Trophoblast cell (in vitro differentiated cells and primary cell): ENCODE results near the gene CCDC187.

Source experiments
- DNase-seq, 2 donors: peaks; one replicate each; pipeline ENCODE4 v3.0.0-alpha.2; 2016
- H2AFZ ChIP-seq: 2 replicates; pipeline ENCODE4 v1.6.1; 2013; ENCODE audit warnings: low read length, moderate library complexity, mild to moderate bottlenecking; ENCODE audit not compliant: insufficient read depth, poor library complexity
- H2AK5ac ChIP-seq: 2 replicates; pipeline ENCODE4 v1.6.1; 2013; ENCODE audit warnings: mild to moderate bottlenecking, low read length
- H2BK120ac ChIP-seq: 2 replicates; pipeline ENCODE4 v1.6.1; 2013; ENCODE audit warnings: low read length, mild to moderate bottlenecking, moderate library complexity; ENCODE audit not compliant: insufficient read depth, poor library complexity
- H2BK12ac ChIP-seq: 2 replicates; pipeline ENCODE4 v1.6.1; 2013; ENCODE audit warnings: mild to moderate bottlenecking, low read length, moderate library complexity
- H2BK5ac ChIP-seq: 2 replicates; pipeline ENCODE4 v1.6.1; 2013; ENCODE audit warnings: low read length, low read depth, moderate library complexity, mild to moderate bottlenecking; ENCODE audit not compliant: poor library complexity
- H3K14ac ChIP-seq: 2 replicates; pipeline ENCODE4 v1.6.1; 2013; ENCODE audit warnings: mild to moderate bottlenecking, low read length
- H3K18ac ChIP-seq: 2 replicates; pipeline ENCODE4 v1.6.1; 2013; ENCODE audit warnings: mild to moderate bottlenecking, low read length
- H3K23ac ChIP-seq: 2 replicates; pipeline ENCODE4 v1.6.1; 2013; ENCODE audit warnings: low read length
- H3K27ac ChIP-seq: 2 replicates; pipeline ENCODE4 v1.5.1; 2013; ENCODE audit warnings: low read depth, mild to moderate bottlenecking, inconsistent platforms, low read length, moderate library complexity
- H3K27me3 ChIP-seq: 2 replicates; pipeline ENCODE4 v1.6.1; 2013; ENCODE audit warnings: inconsistent platforms, mild to moderate bottlenecking, low read length, moderate library complexity; ENCODE audit not compliant: insufficient read depth
- H3K36me3 ChIP-seq, 2 experiments: 1 replicate in 1 of 2; 2 replicates in 1 of 2; pipeline ENCODE4 v1.6.1; 2013; ENCODE audit warnings: low read length in 2 of 2, mild to moderate bottlenecking in 2 of 2, moderate library complexity in 1 of 2; ENCODE audit not compliant: insufficient read depth in 2 of 2, control insufficient read depth in 1 of 2
- H3K4ac ChIP-seq: 2 replicates; pipeline ENCODE4 v1.6.1; 2013; ENCODE audit warnings: low read depth, mild to moderate bottlenecking, low read length, moderate library complexity
- H3K4me1 ChIP-seq, 2 experiments: 1 replicate in 1 of 2; 2 replicates in 1 of 2; pipeline ENCODE4 v1.6.1; 2013; ENCODE audit warnings: low read length in 2 of 2, mild to moderate bottlenecking in 2 of 2, moderate library complexity in 1 of 2; ENCODE audit not compliant: insufficient read depth in 2 of 2, control insufficient read depth in 1 of 2
- H3K4me2 ChIP-seq: 2 replicates; pipeline ENCODE4 v1.6.1; 2013; ENCODE audit warnings: inconsistent platforms, mild to moderate bottlenecking, low read length, moderate library complexity
- H3K4me3 ChIP-seq: 2 replicates; pipeline ENCODE4 v1.5.1; 2013; ENCODE audit warnings: mild to moderate bottlenecking, low read depth, low read length, inconsistent platforms
- H3K79me1 ChIP-seq: one replicate; pipeline ENCODE4 v1.6.1; 2013; ENCODE audit warnings: low read length
- H3K79me2 ChIP-seq: 2 replicates; pipeline ENCODE4 v1.6.1; 2013; ENCODE audit warnings: low read length, mild to moderate bottlenecking; ENCODE audit not compliant: control insufficient read depth, insufficient read depth, poor library complexity
- H3K9ac ChIP-seq: 2 replicates; pipeline ENCODE4 v1.6.1; 2013; ENCODE audit warnings: mild to moderate bottlenecking, low read length
- H3K9me3 ChIP-seq: 2 replicates; pipeline ENCODE4 v1.6.1; 2013; ENCODE audit warnings: low read depth, mild to moderate bottlenecking, control low read depth, inconsistent platforms, low read length; ENCODE audit not compliant: insufficient read depth
- H4K12ac ChIP-seq: 2 replicates; pipeline ENCODE4 v1.6.1; 2013; ENCODE audit warnings: low read depth, mild to moderate bottlenecking, low read length, moderate library complexity
- H4K8ac ChIP-seq: 2 replicates; pipeline ENCODE4 v1.6.1; 2013; ENCODE audit warnings: low read depth, mild to moderate bottlenecking, low read length, moderate library complexity
- H4K91ac ChIP-seq: one replicate; pipeline ENCODE4 v1.6.1; 2013; ENCODE audit warnings: low read depth, mild to moderate bottlenecking, low read length, moderate library complexity
- whole genome bisulfite sequencing: extraction: QIAGEN DNeasy Blood & Tissue Kit; methylation state at CpG from one replicate; pipeline ENCODE4 v1.1.7; 2013; ENCODE audit warnings: missing lambda C conversion rate; ENCODE audit not compliant: insufficient read length, insufficient coverage; ENCODE audit errors: extremely low coverage; 5-methylcytosine and 5-hydroxymethylcytosine counted together

Gene CCDC187

GRCh38 chr9:136303066-136303824 lies 649 bp downstream of the CCDC187 start:
- H3K4me1 ChIP-seq, result no peaks in the 10 kb centered on the region
- no peak overlapping the region for H2BK120ac ChIP-seq
- no peak overlapping the region for H2AFZ ChIP-seq
- peak; percentile 39 to 53 for DNase-seq
- H3K23ac ChIP-seq, result no peak overlapping the region
- H4K91ac ChIP-seq, result no peak overlapping the region
- H3K79me1 ChIP-seq, result no peaks in the 10 kb centered on the region
- no peak overlapping the region for H2AK5ac ChIP-seq
- H3K4me2 ChIP-seq, result no peak overlapping the region
- H3K27ac ChIP-seq, result no peak overlapping the region
- no peak overlapping the region for H3K9ac ChIP-seq
- H4K8ac ChIP-seq, result no peak overlapping the region
- no peak overlapping the region for H3K4me3 ChIP-seq
- no peaks in the 10 kb centered on the region for H3K27me3 ChIP-seq
- peaks cover 6% of the 10 kb centered on the region for H3K9me3 ChIP-seq
- no CpG with 5 or more reads among the region's 34 CpGs for WGBS
- no peak overlapping the region for H4K12ac ChIP-seq
- no peak overlapping the region for H2BK5ac ChIP-seq
- H3K4ac ChIP-seq, result no peak overlapping the region
- H2BK12ac ChIP-seq, result no peak overlapping the region
- no peak overlapping the region for H3K14ac ChIP-seq
- no peaks in the 10 kb centered on the region for H3K36me3 ChIP-seq
- no peak overlapping the region for H3K18ac ChIP-seq
- H3K79me2 ChIP-seq, result no peaks in the 10 kb centered on the region

GRCh38 chr9:136302527-136302926 lies 1.4 kb downstream of the CCDC187 start:
- Histone ChIP-seq H3K4me1 (no peaks in the 10 kb centered on the region), H3K9me3 (peaks cover 6% of the 10 kb centered on the region), H3K27me3 (no peaks in the 10 kb centered on the region), H4K8ac (no peak overlapping the region), H3K27ac (no peak overlapping the region), H3K79me2 (no peaks in the 10 kb centered on the region), H3K18ac (no peak overlapping the region), H2AFZ (no peak overlapping the region), H2AK5ac (no peak overlapping the region), H4K91ac (no peak overlapping the region), H4K12ac (no peak overlapping the region), H2BK120ac (no peak overlapping the region), H3K9ac (no peak overlapping the region), H3K23ac (no peak overlapping the region), H3K79me1 (no peaks in the 10 kb centered on the region), H2BK5ac (no peak overlapping the region), H3K4me3 (peak overlapping the region; percentile 4), H3K4ac (no peak overlapping the region), H3K36me3 (no peaks in the 10 kb centered on the region), H3K14ac (no peak overlapping the region), H3K4me2 (no peak overlapping the region), H2BK12ac (no peak overlapping the region)
- no peak for DNase-seq
- WGBS, result no CpG with 5 or more reads among the region's 12 CpGs

GRCh38 chr9:136300866-136301265 lies 3.0 kb downstream of the CCDC187 start:
- peaks cover 2% of the 10 kb centered on the region for H3K9me3 ChIP-seq
- H2BK12ac ChIP-seq, result no peak overlapping the region
- H3K23ac ChIP-seq, result no peak overlapping the region
- no peak overlapping the region for H2AFZ ChIP-seq
- no peak overlapping the region for H2AK5ac ChIP-seq
- no CpG with 5 or more reads among the region's 13 CpGs for WGBS
- H3K9ac ChIP-seq, result no peak overlapping the region
- no peak overlapping the region for H2BK5ac ChIP-seq
- no peak for DNase-seq
- no peak overlapping the region for H4K91ac ChIP-seq
- no peak overlapping the region for H4K8ac ChIP-seq
- no peak overlapping the region for H3K14ac ChIP-seq
- H3K79me1 ChIP-seq, result no peaks in the 10 kb centered on the region
- no peak overlapping the region for H3K18ac ChIP-seq
- H3K4ac ChIP-seq, result no peak overlapping the region
- no peak overlapping the region for H2BK120ac ChIP-seq
- no peak overlapping the region for H3K4me3 ChIP-seq
- no peak overlapping the region for H3K27ac ChIP-seq
- H3K27me3 ChIP-seq, result no peaks in the 10 kb centered on the region
- H3K79me2 ChIP-seq, result no peaks in the 10 kb centered on the region
- no peak overlapping the region for H4K12ac ChIP-seq
- H3K4me1 ChIP-seq, result no peaks in the 10 kb centered on the region
- H3K36me3 ChIP-seq, result no peaks in the 10 kb centered on the region
- H3K4me2 ChIP-seq, result no peak overlapping the region

GRCh38 chr9:136300016-136300545 lies 3.8 kb downstream of the CCDC187 start:
- no peak overlapping the region for H3K27ac ChIP-seq
- no peak overlapping the region for H2AFZ ChIP-seq
- H4K12ac ChIP-seq, result no peak overlapping the region
- no peak overlapping the region for H3K4me2 ChIP-seq
- no peak overlapping the region for H4K91ac ChIP-seq
- H2BK120ac ChIP-seq, result no peak overlapping the region
- no peak overlapping the region for H2BK5ac ChIP-seq
- H3K18ac ChIP-seq, result no peak overlapping the region
- no peak overlapping the region for H3K4ac ChIP-seq
- no peaks in the 10 kb centered on the region for H3K36me3 ChIP-seq
- no peaks in the 10 kb centered on the region for H3K9me3 ChIP-seq
- H4K8ac ChIP-seq, result no peak overlapping the region
- no peaks in the 10 kb centered on the region for H3K4me1 ChIP-seq
- H3K79me2 ChIP-seq, result no peaks in the 10 kb centered on the region
- H3K27me3 ChIP-seq, result no peaks in the 10 kb centered on the region
- H3K4me3 ChIP-seq, result no peak overlapping the region
- no peak overlapping the region for H3K23ac ChIP-seq
- no peak overlapping the region for H2BK12ac ChIP-seq
- H3K14ac ChIP-seq, result no peak overlapping the region
- no CpG with 5 or more reads among the region's 14 CpGs for WGBS
- no peaks in the 10 kb centered on the region for H3K79me1 ChIP-seq
- no peak overlapping the region for H2AK5ac ChIP-seq
- H3K9ac ChIP-seq, result no peak overlapping the region
- no peak for DNase-seq
